Measurements from ENCODE around the gene FLNA. TPM values are rescaled to one million over a fixed set of nuclear protein-coding genes. Genes with fewer than 3 reads are reported as not detected.
A peak's percentile ranks its signal among the peaks of the same experiment; 100 is the strongest.

The FLNA gene
- total and polyA plus RNA-seq, 2 of the 13 experiments (the other 11 are each of a cell fraction or from before 2014, with no cell fraction given), result 83.4 to 174 TPM

DNA sequence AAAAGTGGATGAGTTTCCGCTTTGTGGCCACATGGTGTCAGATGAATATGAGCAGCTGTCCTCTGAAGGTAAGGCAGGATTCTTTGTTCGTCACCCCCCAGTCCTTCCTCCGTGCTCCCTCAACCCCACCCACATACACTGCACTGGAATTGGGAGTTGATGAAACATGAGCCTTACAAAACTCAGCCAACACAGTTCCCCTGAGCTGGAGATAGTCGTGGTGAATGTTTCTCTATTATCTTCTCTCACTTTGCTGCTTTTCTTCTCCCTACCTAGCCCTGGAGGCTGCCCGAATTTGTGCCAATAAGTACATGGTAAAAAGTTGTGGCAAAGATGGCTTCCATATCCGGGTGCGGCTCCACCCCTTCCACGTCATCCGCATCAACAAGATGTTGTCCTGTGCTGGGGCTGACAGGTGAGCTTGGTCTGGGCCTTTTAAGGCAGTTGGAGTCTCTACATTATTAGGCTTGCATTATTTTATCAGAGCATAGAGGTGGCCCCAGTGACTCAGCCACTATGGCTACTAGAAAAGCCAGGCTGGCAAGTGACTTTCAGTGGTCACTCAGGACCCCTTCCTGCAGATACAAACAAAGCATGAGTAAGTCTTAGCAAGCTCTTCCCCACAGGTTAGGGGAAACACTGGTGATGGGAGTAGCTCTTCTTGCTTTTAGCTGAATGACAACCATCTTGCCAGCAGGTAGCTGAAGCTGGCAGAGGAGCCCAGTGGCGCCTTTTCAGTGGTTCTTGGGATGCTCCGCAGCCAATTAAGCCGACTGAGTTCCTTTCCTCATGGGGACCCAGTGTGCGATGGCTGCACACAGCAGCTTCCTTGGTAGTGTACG lies 25.3 kb upstream of the FLNA start (continued):
- TF ChIP-seq CCDC6 (CRISPR knock-in tag; IDR thresholded peaks at IDR 0.05) (no peak), ZNF10 (CRISPR knock-in tag; IDR thresholded peaks at IDR 0.05; ENCODE audit: borderline replicate concordance, low read depth) (no peak), ZNF646 (CRISPR knock-in tag; IDR thresholded peaks at IDR 0.05) (no peak), ZNF558 (CRISPR knock-in tag; IDR thresholded peaks at IDR 0.05; ENCODE audit: borderline replicate concordance) (no peak), TAF15 (IDR thresholded peaks at IDR 0.05; ENCODE audit: low read depth, low read length, poor library complexity, severe bottlenecking) (no peak), AGO2 (optimal IDR thresholded peaks at IDR 0.05; ENCODE audit: low read depth, low read length) (peak; percentile 21), MBD4 (IDR thresholded peaks at IDR 0.05; ENCODE audit: borderline replicate concordance, low read length) (0 out of 2 replicates have a peak, but pooled peaks have one; percentile 36)

Data from HepG2 (cell line).